DOHH2 (cell line): ENCODE measurements around the gene ITPKB.

Experiments used
- H3F3A ChIP-seq: fragments of 200-600 bp; sonication (generic), shearing (Covaris generic); 2 replicates; pipeline ENCODE4 v1.6.0; 2016; ENCODE audit warnings: antibody characterized with exemption, mild to moderate bottlenecking; ENCODE audit not compliant: control insufficient read depth, insufficient read depth
- H3K27ac ChIP-seq: fragments of 200-600 bp; sonication (generic); 2 replicates; pipeline ENCODE4 v1.5.1; 2014; ENCODE audit warnings: low read depth, mild to moderate bottlenecking, low read length, moderate library complexity
- H3K27me3 ChIP-seq: fragments of 200-600 bp; sonication (generic); 2 replicates; pipeline ENCODE4 v1.6.1; 2014; ENCODE audit warnings: mild to moderate bottlenecking, low read length, mixed read lengths; ENCODE audit not compliant: control insufficient read depth
- H3K36me3 ChIP-seq: fragments of 200-600 bp; sonication (generic); 2 replicates; pipeline ENCODE4 v1.6.1; 2014; ENCODE audit warnings: mild to moderate bottlenecking, low read length, moderate library complexity, mixed read lengths; ENCODE audit not compliant: control insufficient read depth
- H3K4me1 ChIP-seq: fragments of 200-600 bp; sonication (generic); 2 replicates; pipeline ENCODE4 v1.6.1; 2014; ENCODE audit warnings: mild to moderate bottlenecking, low read length, mixed read lengths; ENCODE audit not compliant: control insufficient read depth
- H3K4me2 ChIP-seq: fragments of 200-600 bp; sonication (generic); 2 replicates; pipeline ENCODE4 v1.6.0; 2014; ENCODE audit warnings: mild to moderate bottlenecking, low read length, moderate library complexity
- H3K4me3 ChIP-seq: fragments of 200-600 bp; sonication (generic); 2 replicates; pipeline ENCODE4 v1.5.1; 2014; ENCODE audit warnings: mild to moderate bottlenecking, low read length, mixed read lengths
- H3K79me2 ChIP-seq: fragments of 200-600 bp; sonication (generic); 2 replicates; pipeline ENCODE4 v1.6.1; 2014; ENCODE audit warnings: mild to moderate bottlenecking, low read length, mixed read lengths; ENCODE audit not compliant: control insufficient read depth
- H3K9me2 ChIP-seq: fragments of 200-600 bp; sonication (generic); replicated peaks from 2 replicates; pipeline ENCODE4 v1.6.1; 2014; ENCODE audit warnings: mild to moderate bottlenecking, low read length, mixed read lengths; ENCODE audit not compliant: control insufficient read depth
- H3K9me3 ChIP-seq: fragments of 200-600 bp; sonication (generic); 2 replicates; pipeline ENCODE4 v1.6.1; 2014; ENCODE audit warnings: antibody characterized with exemption, low read length, mixed read lengths; ENCODE audit not compliant: control insufficient read depth, insufficient read depth
- H4K20me1 ChIP-seq: fragments of 200-600 bp; sonication (generic); 2 replicates; pipeline ENCODE4 v1.6.0; 2014; ENCODE audit warnings: low read depth, mild to moderate bottlenecking, antibody characterized with exemption, low read length, moderate library complexity; ENCODE audit not compliant: control insufficient read depth, insufficient read depth
- EZH2phosphoT487 ChIP-seq: fragments of 200-600 bp; sonication (generic); IDR thresholded peaks from 2 replicates; pipeline ENCODE4 v1.6.1; 2017; ENCODE audit warnings: borderline replicate concordance, mild to moderate bottlenecking, antibody characterized with exemption, low read length, moderate library complexity, mixed read lengths
- TF ChIP-seq, protein P1 (sequence below): fragments of 200-600 bp; sonication (generic); IDR thresholded peaks from one replicate; pipeline ENCODE4 v1.5.1; 2014; ENCODE audit warnings: antibody characterized with exemption, mild to moderate bottlenecking, low read depth, low read length; ENCODE audit not compliant: poor library complexity, severe bottlenecking

The ITPKB gene

DNA sequence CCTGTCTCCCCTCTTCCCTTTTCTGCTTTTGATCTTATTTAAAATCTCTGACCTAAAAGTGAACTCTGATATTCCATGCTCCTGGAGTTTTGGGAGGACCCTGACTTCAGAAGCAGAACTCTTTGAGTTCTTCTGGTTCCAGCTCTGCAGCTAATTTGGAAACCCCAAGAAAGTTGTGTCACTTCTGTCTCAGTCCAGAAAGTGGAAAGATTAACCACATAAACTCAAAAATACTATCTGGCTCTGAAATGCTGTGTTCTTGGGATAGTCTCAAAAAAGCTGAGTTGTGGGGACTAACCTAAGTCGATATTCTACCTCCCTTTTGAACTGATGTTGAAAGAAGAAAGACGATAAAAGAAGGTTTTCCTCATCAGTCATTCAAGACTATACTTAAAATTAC, 59.8 kb downstream of the ITPKB start:
- no peaks in the 10 kb centered on the region for H3K9me2 ChIP-seq
- TF ChIP-seq, protein P1, sequence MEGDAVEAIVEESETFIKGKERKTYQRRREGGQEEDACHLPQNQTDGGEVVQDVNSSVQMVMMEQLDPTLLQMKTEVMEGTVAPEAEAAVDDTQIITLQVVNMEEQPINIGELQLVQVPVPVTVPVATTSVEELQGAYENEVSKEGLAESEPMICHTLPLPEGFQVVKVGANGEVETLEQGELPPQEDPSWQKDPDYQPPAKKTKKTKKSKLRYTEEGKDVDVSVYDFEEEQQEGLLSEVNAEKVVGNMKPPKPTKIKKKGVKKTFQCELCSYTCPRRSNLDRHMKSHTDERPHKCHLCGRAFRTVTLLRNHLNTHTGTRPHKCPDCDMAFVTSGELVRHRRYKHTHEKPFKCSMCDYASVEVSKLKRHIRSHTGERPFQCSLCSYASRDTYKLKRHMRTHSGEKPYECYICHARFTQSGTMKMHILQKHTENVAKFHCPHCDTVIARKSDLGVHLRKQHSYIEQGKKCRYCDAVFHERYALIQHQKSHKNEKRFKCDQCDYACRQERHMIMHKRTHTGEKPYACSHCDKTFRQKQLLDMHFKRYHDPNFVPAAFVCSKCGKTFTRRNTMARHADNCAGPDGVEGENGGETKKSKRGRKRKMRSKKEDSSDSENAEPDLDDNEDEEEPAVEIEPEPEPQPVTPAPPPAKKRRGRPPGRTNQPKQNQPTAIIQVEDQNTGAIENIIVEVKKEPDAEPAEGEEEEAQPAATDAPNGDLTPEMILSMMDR = no peak
- no peak for TF ChIP-seq EZH2phosphoT487
- H3K27me3 ChIP-seq = no peaks in the 10 kb centered on the region
- peak overlapping the region; percentile 86 for H3K4me3 ChIP-seq
- H3K4me2 ChIP-seq = peak overlapping the region; percentile 91
- H3F3A ChIP-seq = peaks cover 57% of the 10 kb centered on the region
- H4K20me1 ChIP-seq = no peaks in the 10 kb centered on the region
- H3K79me2 ChIP-seq = peaks cover 93% of the 10 kb centered on the region
- H3K9me3 ChIP-seq = no peaks in the 10 kb centered on the region
- peaks cover 98% of the 10 kb centered on the region for H3K4me1 ChIP-seq
- H3K27ac ChIP-seq = peak overlapping the region; percentile 95
- H3K36me3 ChIP-seq = peaks cover 58% of the 10 kb centered on the region

DNA sequence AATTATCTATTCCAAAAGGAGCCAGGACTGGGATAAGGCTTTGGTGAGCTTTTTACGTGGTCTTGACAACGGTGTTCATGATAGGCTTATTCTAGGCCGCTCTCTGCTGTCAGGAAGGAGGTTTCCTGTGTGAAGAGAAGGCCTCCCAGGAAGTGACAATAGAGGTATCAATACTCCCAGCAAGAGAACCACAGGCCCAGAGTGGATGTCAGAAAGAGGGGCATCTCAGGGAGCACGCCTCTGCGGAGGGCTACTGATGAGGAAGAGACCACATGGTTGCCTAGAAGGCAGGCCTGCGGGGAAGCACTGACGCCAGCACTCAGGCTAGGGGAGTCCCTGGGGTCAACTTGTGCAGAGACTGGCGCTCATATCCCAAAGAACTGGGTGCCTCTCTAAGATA, 60.4 kb downstream of the ITPKB start:
- Histone ChIP-seq H3K9me2 (no peaks in the 10 kb centered on the region), H3F3A (peaks cover 59% of the 10 kb centered on the region), H4K20me1 (no peaks in the 10 kb centered on the region), H3K27me3 (no peaks in the 10 kb centered on the region), H3K9me3 (no peaks in the 10 kb centered on the region), H3K4me3 (peak overlapping the region; percentile 86), H3K4me2 (peak overlapping the region; percentile 91), H3K4me1 (peaks cover 98% of the 10 kb centered on the region), H3K27ac (peak overlapping the region; percentile 95), H3K79me2 (peaks cover 93% of the 10 kb centered on the region), H3K36me3 (peaks cover 57% of the 10 kb centered on the region)
- no peak for TF ChIP-seq EZH2phosphoT487
- TF ChIP-seq, protein P1 = no peak

DNA sequence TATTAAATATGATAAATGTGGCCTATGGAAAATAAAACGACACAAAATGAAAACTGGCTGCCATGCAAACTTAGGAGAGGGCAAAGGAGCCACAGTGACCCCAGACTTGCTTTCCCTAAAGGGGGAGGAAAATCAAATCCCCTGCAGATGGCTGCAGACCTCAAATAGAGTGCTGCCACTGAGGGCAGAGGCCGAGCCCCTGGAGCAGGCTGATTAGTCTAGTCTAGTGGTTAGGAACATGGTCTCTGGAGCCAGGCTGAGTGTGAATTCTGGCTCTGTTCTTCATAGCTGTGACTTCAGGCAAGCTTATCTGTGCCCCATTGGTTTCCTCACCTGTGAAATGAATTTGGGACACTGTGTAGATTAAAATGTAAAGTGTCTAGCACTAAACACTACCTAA, 60.8 kb downstream of the ITPKB start:
- Histone ChIP-seq H3K27ac (peak overlapping the region; percentile 95), H3K9me3 (no peaks in the 10 kb centered on the region), H3K4me3 (peak overlapping the region; percentile 86), H3K27me3 (no peaks in the 10 kb centered on the region), H3K4me1 (peaks cover 98% of the 10 kb centered on the region), H4K20me1 (no peaks in the 10 kb centered on the region), H3K79me2 (peaks cover 93% of the 10 kb centered on the region), H3K9me2 (no peaks in the 10 kb centered on the region), H3K36me3 (peaks cover 57% of the 10 kb centered on the region), H3K4me2 (peak overlapping the region; percentile 91), H3F3A (peaks cover 64% of the 10 kb centered on the region)
- TF ChIP-seq, protein P1 = no peak
- TF ChIP-seq EZH2phosphoT487 = no peak
